ENCODE results near the gene GABPB1.

Gene GABPB1

DNA sequence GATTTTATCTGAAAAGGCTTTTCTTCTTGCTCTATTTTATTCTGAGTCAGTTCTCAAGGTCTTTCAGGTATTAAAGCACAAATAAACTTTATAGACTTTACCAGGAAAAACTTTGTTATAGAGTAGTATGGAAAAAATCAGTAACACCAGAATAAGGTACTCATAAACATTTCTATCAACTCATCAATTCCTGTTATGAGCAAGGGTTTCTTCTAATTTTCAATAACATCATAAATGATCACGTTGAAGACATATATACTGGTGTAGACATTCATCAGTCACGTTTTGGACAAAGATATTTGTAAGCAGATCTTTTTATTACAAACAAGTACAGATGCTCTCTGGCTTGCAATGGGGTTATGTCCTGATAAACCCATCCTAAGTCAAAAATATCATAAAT lies 79.9 kb downstream of the GABPB1 start:
- Histone ChIP-seq H3K9me2 (ENCODE audit: low read depth, low read length) (no peaks in the 10 kb centered on the region), H3K36me3 (ENCODE audit: insufficient read depth, low read length) (peaks cover 9% of the 10 kb centered on the region; the same call in 1 of the 2 replicates), H3K9ac (ENCODE audit: low read length) (no peak overlapping the region), H3K4me2 (ENCODE audit: low read length) (no peak overlapping the region), H3K27me3 (ENCODE audit: insufficient read depth, low read length) (no peaks in the 10 kb centered on the region), H2AFZ (ENCODE audit: low read length) (no peak overlapping the region), H3K4me1 (ENCODE audit: insufficient read depth, low read length, severe bottlenecking) (no peaks in the 10 kb centered on the region), H4K20me1 (ENCODE audit: insufficient read depth, low read length) (no peaks in the 10 kb centered on the region), H3K79me2 (ENCODE audit: insufficient read depth, low read length) (no peaks in the 10 kb centered on the region), H3K27ac (ENCODE audit: low read depth, low read length, poor library complexity, severe bottlenecking) (no peak overlapping the region), H3K4me3 (ENCODE audit: low read depth, low read length, poor library complexity, severe bottlenecking) (no peak overlapping the region), H3K9me3 (ENCODE audit: low read length) (no peaks in the 10 kb centered on the region), H3F3A (ENCODE audit: insufficient read depth, low read length) (no peaks in the 10 kb centered on the region)
- no peak for TF ChIP-seq EZH2 (IDR thresholded peaks at IDR 0.05; ENCODE audit: borderline replicate concordance, low read length)
- no peak for TF ChIP-seq CTCF (IDR thresholded peaks at IDR 0.05; ENCODE audit: low read length)

DNA sequence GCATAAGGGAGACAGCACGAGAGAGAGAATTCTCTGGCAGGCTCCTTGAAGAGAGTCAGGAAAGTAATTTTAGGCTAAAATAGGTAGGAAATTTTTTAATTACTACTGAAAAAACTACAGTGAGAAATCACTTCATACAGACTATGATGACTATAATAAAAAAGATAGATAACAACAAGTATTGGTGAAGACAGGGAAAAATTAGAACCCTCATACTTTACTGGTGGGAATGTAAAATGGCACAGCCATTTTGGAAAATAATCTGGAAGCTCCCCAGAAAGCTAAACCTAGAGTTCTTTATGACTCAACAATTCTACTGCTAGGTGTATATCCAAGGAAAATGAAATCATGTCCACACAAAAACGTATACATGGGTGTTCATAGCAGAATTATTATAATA lies 87.4 kb downstream of the GABPB1 start:
- Histone ChIP-seq H3K4me2 (ENCODE audit: low read length) (no peak overlapping the region), H3K4me1 (ENCODE audit: insufficient read depth, low read length, severe bottlenecking) (no peaks in the 10 kb centered on the region), H3K79me2 (ENCODE audit: insufficient read depth, low read length) (no peaks in the 10 kb centered on the region), H3K9me3 (ENCODE audit: low read length) (no peaks in the 10 kb centered on the region), H4K20me1 (ENCODE audit: insufficient read depth, low read length) (no peaks in the 10 kb centered on the region), H3K4me3 (ENCODE audit: low read depth, low read length, poor library complexity, severe bottlenecking) (no peak overlapping the region), H3K9me2 (ENCODE audit: low read depth, low read length) (no peaks in the 10 kb centered on the region), H3K27me3 (ENCODE audit: insufficient read depth, low read length) (0 out of 2 replicates have a peak, but pooled peaks cover 4% of the 10 kb centered on the region), H3K9ac (ENCODE audit: low read length) (no peak overlapping the region), H2AFZ (ENCODE audit: low read length) (no peak overlapping the region), H3K36me3 (ENCODE audit: insufficient read depth, low read length) (no peaks in the 10 kb centered on the region), H3F3A (ENCODE audit: insufficient read depth, low read length) (no peaks in the 10 kb centered on the region), H3K27ac (ENCODE audit: low read depth, low read length, poor library complexity, severe bottlenecking) (no peak overlapping the region)
- TF ChIP-seq CTCF (IDR thresholded peaks at IDR 0.05; ENCODE audit: low read length) (no peak), EZH2 (IDR thresholded peaks at IDR 0.05; ENCODE audit: borderline replicate concordance, low read length) (no peak)

- no peak within 1 kb of the TSS for H2AFZ ChIP-seq (ENCODE audit: low read length)
- H3K9me3 ChIP-seq (ENCODE audit: low read length), result no peaks in the 10 kb centered on the region
- no peak within 1 kb of the TSS for H3K4me3 ChIP-seq (ENCODE audit: low read depth, low read length, poor library complexity, severe bottlenecking)
- no peak within 1 kb of the TSS for H3K9ac ChIP-seq (ENCODE audit: low read length)
- H3K4me2 ChIP-seq (ENCODE audit: low read length), result no peak within 1 kb of the TSS
- H3F3A ChIP-seq (ENCODE audit: insufficient read depth, low read length), result no peaks in the 10 kb centered on the region
- TF ChIP-seq EZH2 (IDR thresholded peaks at IDR 0.05; ENCODE audit: borderline replicate concordance, low read length), result no peak
- no peak for TF ChIP-seq CTCF (IDR thresholded peaks at IDR 0.05; ENCODE audit: low read length)
- H3K4me1 ChIP-seq (ENCODE audit: insufficient read depth, low read length, severe bottlenecking), result no peaks in the 10 kb centered on the region
- H3K27ac ChIP-seq (ENCODE audit: low read depth, low read length, poor library complexity, severe bottlenecking), result no peak within 1 kb of the TSS
- no peaks in the 10 kb centered on the region for H3K36me3 ChIP-seq (ENCODE audit: insufficient read depth, low read length)
- H3K79me2 ChIP-seq (ENCODE audit: insufficient read depth, low read length), result no peaks in the 10 kb centered on the region
- 0 out of 2 replicates have a peak, but pooled peaks cover 4% of the 10 kb centered on the region for H3K27me3 ChIP-seq (ENCODE audit: insufficient read depth, low read length)
- no peaks in the 10 kb centered on the region for H3K9me2 ChIP-seq (ENCODE audit: low read depth, low read length)
- no peaks in the 10 kb centered on the region for H4K20me1 ChIP-seq (ENCODE audit: insufficient read depth, low read length)
These were observed 89.4 kb downstream of the GABPB1 start, which contains the start of gene HDC for GRCh38 chr15:50265620-50266019. HDC (minus strand) TSS chr15:50265726; CDS start chr15:50265623, 103 bp downstream.
